ENCODE measurements around the gene NFASC.

DNA sequence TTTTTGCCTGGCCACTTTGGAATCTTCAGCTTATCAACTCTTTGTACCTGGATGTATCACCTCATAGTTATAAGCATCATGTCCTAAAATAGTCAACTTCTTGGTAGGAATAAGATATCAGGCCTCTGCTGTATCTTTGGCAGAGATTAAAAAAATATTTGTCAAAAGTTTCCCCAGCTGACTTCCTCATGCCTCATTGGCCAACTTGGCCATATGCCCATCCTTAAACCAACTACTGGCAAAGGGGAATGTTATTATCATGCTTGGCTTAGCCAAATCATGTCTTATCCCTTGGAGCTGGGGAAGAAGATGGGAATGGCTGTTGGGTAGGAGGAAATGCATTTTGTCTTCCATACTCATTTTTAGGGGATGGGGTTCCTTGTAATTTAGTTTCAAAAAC lies 23.4 kb downstream of the NFASC start:
- TF ChIP-seq, protein P1, sequence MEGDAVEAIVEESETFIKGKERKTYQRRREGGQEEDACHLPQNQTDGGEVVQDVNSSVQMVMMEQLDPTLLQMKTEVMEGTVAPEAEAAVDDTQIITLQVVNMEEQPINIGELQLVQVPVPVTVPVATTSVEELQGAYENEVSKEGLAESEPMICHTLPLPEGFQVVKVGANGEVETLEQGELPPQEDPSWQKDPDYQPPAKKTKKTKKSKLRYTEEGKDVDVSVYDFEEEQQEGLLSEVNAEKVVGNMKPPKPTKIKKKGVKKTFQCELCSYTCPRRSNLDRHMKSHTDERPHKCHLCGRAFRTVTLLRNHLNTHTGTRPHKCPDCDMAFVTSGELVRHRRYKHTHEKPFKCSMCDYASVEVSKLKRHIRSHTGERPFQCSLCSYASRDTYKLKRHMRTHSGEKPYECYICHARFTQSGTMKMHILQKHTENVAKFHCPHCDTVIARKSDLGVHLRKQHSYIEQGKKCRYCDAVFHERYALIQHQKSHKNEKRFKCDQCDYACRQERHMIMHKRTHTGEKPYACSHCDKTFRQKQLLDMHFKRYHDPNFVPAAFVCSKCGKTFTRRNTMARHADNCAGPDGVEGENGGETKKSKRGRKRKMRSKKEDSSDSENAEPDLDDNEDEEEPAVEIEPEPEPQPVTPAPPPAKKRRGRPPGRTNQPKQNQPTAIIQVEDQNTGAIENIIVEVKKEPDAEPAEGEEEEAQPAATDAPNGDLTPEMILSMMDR (IDR thresholded peaks at IDR 0.05; ENCODE audit: low read length): no peak
- no peak for TF ChIP-seq EZH2 (optimal IDR thresholded peaks at IDR 0.05; ENCODE audit: low read depth, low read length)
- no peak for TF ChIP-seq EZH2phosphoT487 (IDR thresholded peaks at IDR 0.05; ENCODE audit: low read length)

All from MM.1S (cell line).